ENCODE measurements around the gene DAB2IP. TPM values are rescaled to one million over a fixed set of nuclear protein-coding genes. Genes with fewer than 3 reads are reported as not detected.
"Not testable (repeated sequence)": the region's sequence is repeated elsewhere in the genome, so short reads cannot be mapped to it uniquely, and the experiment has no call there.

Gene DAB2IP
- total RNA-seq, 6 experiments from 2014 or later: 23.0 to 28.2 (median 25.7) TPM

- no peak overlapping the region for H3K27ac Mint-ChIP-seq
- TF ChIP-seq CTCF (IDR thresholded peaks at IDR 0.05): no peak
- no peaks in the 10 kb centered on the region for H3K36me3 Mint-ChIP-seq (ENCODE audit: low read depth)
- no peak overlapping the region for H3K4me3 Mint-ChIP-seq
- H3K4me1 Mint-ChIP-seq (ENCODE audit: low read depth): peaks cover 6% of the 10 kb centered on the region
- no peak for DNase-seq
- no peaks in the 10 kb centered on the region for H3K9me3 Mint-ChIP-seq
- H3K27me3 Mint-ChIP-seq (ENCODE audit: insufficient read depth): peaks cover 16% of the 10 kb centered on the region
Observed at GRCh38 chr9:121622387-121623203, 28.8 kb upstream of the DAB2IP start.

- H3K27ac Mint-ChIP-seq; DNase-seq; H3K9me3 Mint-ChIP-seq; H3K4me1 Mint-ChIP-seq (ENCODE audit: low read depth); H3K36me3 Mint-ChIP-seq (ENCODE audit: low read depth); H3K4me3 Mint-ChIP-seq: not testable (repeated sequence)
- peaks cover 18% of the 10 kb centered on the region for H3K27me3 Mint-ChIP-seq (ENCODE audit: insufficient read depth)
Observed at GRCh38 chr9:121623430-121623829, 28.0 kb upstream of the DAB2IP start.

- DNase-seq: no peak
- H3K36me3 Mint-ChIP-seq (ENCODE audit: low read depth): no peaks in the 10 kb centered on the region
- no peak for TF ChIP-seq CTCF (IDR thresholded peaks at IDR 0.05)
- peaks cover 6% of the 10 kb centered on the region for H3K4me1 Mint-ChIP-seq (ENCODE audit: low read depth)
- no peak overlapping the region for H3K27ac Mint-ChIP-seq
- peaks cover 21% of the 10 kb centered on the region for H3K27me3 Mint-ChIP-seq (ENCODE audit: insufficient read depth)
- no peaks in the 10 kb centered on the region for H3K9me3 Mint-ChIP-seq
- H3K4me3 Mint-ChIP-seq: no peak overlapping the region
Observed at GRCh38 chr9:121625590-121625989, 25.8 kb upstream of the DAB2IP start.

GRCh38 chr9:121626012-121626411 lies 25.4 kb upstream of the DAB2IP start:
- peaks cover 6% of the 10 kb centered on the region for H3K4me1 Mint-ChIP-seq (ENCODE audit: low read depth)
- DNase-seq: no peak
- H3K27me3 Mint-ChIP-seq (ENCODE audit: insufficient read depth): peaks cover 19% of the 10 kb centered on the region
- H3K4me3 Mint-ChIP-seq: no peak overlapping the region
- H3K36me3 Mint-ChIP-seq (ENCODE audit: low read depth): no peaks in the 10 kb centered on the region
- no peak overlapping the region for H3K27ac Mint-ChIP-seq
- TF ChIP-seq CTCF (IDR thresholded peaks at IDR 0.05): no peak
- no peaks in the 10 kb centered on the region for H3K9me3 Mint-ChIP-seq

- no peak for TF ChIP-seq CTCF (IDR thresholded peaks at IDR 0.05)
- Mint-ChIP-seq H3K4me3 (no peak overlapping the region), H3K36me3 (ENCODE audit: low read depth) (no peaks in the 10 kb centered on the region)
Observed at GRCh38 chr9:121627427-121627826, 24.0 kb upstream of the DAB2IP start.

GRCh38 chr9:121628401-121628800 lies 23.0 kb upstream of the DAB2IP start:
- DNase-seq: no peak
- H3K36me3 Mint-ChIP-seq (ENCODE audit: low read depth): no peaks in the 10 kb centered on the region
- peaks cover 22% of the 10 kb centered on the region for H3K27me3 Mint-ChIP-seq (ENCODE audit: insufficient read depth)
- H3K4me3 Mint-ChIP-seq: no peak overlapping the region
- TF ChIP-seq CTCF (IDR thresholded peaks at IDR 0.05): no peak
- no peaks in the 10 kb centered on the region for H3K9me3 Mint-ChIP-seq
- H3K27ac Mint-ChIP-seq: no peak overlapping the region
- no peaks in the 10 kb centered on the region for H3K4me1 Mint-ChIP-seq (ENCODE audit: low read depth)

More at GRCh38 chr9:121627427-121627826, 24.0 kb upstream of the DAB2IP start:
- Mint-ChIP-seq H3K27ac (no peak overlapping the region), H3K9me3 (no peaks in the 10 kb centered on the region), H3K4me1 (ENCODE audit: low read depth) (peaks cover 3% of the 10 kb centered on the region), H3K27me3 (ENCODE audit: insufficient read depth) (peaks cover 19% of the 10 kb centered on the region)
- DNase-seq: no peak
